LNCAP (cell line): ENCODE data around the gene SNX8.

ENCODE experiments used
- CTCF ChIP-seq: fragments of 450-650 bp; IDR thresholded peaks from 2 replicates; pipeline ENCODE4 v1.5.1; 2017; ENCODE audit warnings: mild to moderate bottlenecking

The SNX8 gene

GRCh38 chr7:2336626-2337299, 22.5 kb upstream of the SNX8 start:
- no peak for TF ChIP-seq CTCF

- TF ChIP-seq CTCF: no peak
Measured at GRCh38 chr7:2331707-2332106, 17.5 kb upstream of the SNX8 start.

- no peak for TF ChIP-seq CTCF
Measured at GRCh38 chr7:2330493-2330892, 16.3 kb upstream of the SNX8 start.

- no peak for TF ChIP-seq CTCF
Measured at GRCh38 chr7:2326951-2327350, 12.7 kb upstream of the SNX8 start.

- TF ChIP-seq CTCF: no peak
Measured at GRCh38 chr7:2325162-2325561, 10.9 kb upstream of the SNX8 start.

GRCh38 chr7:2321020-2321419, 6.8 kb upstream of the SNX8 start:
- no peak for TF ChIP-seq CTCF

GRCh38 chr7:2317556-2318293, 3.5 kb upstream of the SNX8 start:
- TF ChIP-seq CTCF: no peak
